Ovary (tissue), 3 donors: ENCODE data around the gene CD1D.

Source experiments
- CTCF ChIP-seq, 3 donors: fragments of 450-650 bp in 2 of 3; fragments of 200-600 bp in 1 of 3; IDR thresholded peaks; one replicate each; pipeline versions ENCODE4 v1.5.1 to v1.8.0; 2016 to 2022; ENCODE audit warnings: antibody characterized with exemption in 3 of 3, mild to moderate bottlenecking in 1 of 3
- EP300 ChIP-seq: sonication (generic); formaldehyde crosslinking; IDR thresholded peaks from one replicate; pipeline ENCODE4 v1.6.1; 2017; ENCODE audit warnings: antibody characterized with exemption
- POLR2A ChIP-seq: fragments of 450-650 bp; IDR thresholded peaks from one replicate; pipeline ENCODE4 v1.6.1; 2017; ENCODE audit warnings: antibody characterized with exemption, mild to moderate bottlenecking, moderate library complexity
- donor health status: DM: no; HTN: no; CAD: no.

- no peak for TF ChIP-seq CTCF (IDR thresholded peaks at IDR 0.05)
- no peak for TF ChIP-seq POLR2A
- no peak for TF ChIP-seq EP300
These were observed 27.5 kb upstream of the CD1D start for GRCh38 chr1:158153179-158153578.
